Measurements from ENCODE around the gene RASSF8.

Gene RASSF8

DNA sequence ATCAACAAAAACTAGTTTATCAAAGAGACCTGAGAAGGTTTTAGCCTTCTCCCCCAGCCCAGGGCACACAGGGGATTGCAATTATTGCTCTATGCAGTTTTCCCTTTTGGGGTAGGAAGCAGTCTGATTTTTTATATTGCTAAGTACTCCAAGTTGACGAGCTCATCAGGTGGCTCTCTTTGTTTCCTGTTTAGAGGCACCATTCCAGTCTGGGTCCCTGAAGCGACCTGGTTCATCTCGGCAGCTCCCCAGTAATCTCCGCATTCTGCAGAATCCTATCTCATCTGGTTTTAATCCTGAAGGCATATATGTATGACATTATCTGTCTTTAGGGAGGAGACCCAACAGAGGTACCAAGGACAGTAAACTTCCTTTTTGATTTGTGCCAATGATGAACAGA is 110.0 kb downstream of the RASSF8 start:
- DNase-seq, result no peak

DNA sequence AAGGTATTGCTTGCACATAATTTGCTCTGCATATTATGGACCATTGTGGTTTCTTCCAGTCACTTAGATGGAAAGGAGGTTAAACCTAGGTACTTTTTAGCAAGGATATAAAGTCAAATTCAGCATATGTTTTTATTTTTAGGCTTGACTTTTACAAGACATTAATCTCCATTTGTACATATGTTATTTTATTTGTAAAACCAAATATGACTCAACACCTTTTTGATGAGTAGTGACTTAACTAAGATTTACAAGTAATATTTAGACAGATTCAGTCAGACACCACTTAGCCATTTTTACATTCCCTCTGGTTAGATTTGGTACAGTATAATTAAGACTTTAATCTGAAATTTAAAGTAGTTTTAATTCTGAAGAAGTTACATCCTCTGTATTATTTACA is 111.3 kb downstream of the RASSF8 start:
- no peak for DNase-seq

DNA sequence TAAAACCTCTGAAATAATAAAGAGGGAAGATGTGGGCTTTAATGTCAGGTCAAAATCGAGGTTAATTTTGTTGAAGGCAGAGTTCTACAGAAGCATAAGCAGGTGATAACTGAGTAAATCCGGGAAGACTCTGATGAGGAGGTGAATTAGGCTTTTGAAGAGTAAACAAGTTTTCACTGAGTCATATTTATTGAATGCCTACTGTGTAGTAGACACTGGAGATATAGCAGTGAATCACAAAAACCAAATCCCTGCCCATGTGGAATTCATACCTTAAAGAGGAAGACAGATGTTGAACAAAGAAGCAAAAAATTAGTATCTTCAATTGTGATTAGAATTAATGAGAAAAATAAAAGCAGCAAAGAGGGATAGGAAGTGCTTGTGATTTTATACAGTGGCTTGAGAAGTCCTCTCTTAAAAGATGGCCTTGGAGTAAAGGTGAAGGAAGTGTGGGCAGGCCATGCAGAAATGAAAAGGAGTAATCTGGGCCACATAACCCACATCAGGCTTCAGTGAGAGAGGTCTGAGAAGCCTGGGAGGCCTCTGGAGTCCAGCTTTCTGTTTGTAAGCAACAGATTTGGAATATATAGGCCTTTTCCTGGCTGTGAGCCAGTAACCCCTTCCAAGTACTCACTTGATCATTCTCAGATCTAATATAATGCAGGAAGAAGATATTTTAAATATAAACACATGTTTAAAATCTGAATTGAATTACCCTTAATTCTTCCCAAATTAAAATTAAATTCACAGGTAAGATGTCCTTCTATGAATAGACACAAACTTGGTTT is 119.6 kb downstream of the RASSF8 start:
- no peak for DNase-seq

DNA sequence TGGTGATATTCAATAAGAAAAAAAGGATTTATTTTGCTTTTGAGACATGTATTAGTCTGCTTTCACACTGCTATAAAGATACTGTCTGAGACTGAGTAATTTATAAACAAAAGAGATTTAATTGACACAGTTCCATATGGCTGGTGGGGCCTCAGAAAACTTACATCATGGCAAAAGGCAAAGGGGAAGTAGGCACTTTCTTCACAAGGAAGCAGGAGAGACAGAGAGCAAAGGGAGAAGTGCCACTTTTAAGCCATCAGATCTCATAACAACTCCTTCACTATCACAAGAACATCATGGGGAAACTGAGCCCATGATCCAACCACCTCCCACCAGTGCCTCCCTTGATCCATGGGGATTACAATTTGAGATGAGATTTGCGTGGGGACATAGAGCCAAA is 122.4 kb downstream of the RASSF8 start:
- DNase-seq, result no peak

DNA sequence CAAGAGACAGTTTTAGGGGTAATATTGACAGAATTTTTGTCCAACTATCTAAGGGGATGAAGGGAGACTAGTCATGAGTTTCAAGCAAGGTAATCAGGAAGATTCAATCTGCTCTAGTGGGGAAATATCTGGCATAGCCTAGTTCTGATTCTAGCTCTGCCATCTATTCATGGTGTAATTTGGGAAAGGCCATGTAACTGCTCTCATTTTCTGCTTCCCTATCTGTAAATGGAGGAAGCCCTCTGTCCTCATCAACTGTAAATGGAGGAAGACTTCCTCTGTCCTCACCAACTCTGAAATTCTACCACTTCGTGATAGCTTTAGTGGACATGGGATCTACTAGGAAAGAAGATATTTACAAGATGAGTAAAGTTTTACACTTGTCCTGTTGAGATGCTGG is 128.5 kb downstream of the RASSF8 start:
- no peak for DNase-seq

DNA sequence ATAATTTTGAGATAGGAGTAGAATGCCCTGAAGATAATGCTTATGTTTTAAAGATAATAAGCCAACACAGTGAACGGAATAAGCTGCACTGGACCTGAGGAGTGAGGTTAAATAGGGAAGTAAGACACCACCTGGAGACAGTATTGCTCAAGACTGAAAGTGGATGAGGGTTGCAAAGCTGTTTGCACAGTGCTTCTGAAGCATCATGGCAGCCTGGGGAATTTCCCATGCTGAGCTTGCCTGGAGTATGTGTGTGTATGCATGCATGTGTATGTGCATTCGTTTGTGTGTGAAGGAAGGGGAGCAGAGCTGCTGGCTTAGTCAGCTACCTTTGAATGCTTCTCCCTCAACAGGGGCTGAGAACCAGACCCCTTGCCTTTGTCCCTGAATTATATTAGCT is 130.5 kb downstream of the RASSF8 start:
- no peak for DNase-seq

DNA sequence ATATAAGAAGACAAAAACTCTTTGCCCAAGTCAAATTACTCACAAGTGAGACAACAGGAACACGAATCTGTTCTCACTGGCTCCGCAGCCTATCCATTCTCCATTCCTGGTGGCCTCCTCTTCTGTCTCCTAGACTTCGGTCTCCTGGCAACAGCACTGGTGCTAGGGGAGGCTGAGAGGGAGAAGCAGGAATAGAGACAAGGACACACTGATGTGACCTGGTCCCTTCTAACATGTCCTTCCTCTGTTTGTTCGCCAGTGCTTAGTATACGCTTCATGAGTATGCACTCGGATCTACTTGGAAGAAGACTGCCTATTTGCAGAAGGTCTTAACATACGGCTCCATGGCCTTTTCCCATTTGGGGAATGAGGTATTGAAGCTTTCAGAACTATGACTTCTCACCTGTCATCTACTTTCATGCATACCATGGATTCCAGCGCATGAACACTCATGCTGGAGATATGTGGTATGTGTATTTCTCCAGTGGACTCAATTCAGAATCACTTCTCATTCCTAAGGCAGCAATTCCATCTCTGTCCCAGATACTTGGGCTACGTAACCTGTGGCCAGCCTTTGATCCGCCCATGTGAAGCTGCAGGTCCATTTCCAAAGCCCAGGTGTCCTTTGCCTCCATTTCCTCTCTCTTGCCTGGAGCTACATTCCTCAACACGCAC is 132.5 kb downstream of the RASSF8 start:
- DNase-seq, result no peak

DNA sequence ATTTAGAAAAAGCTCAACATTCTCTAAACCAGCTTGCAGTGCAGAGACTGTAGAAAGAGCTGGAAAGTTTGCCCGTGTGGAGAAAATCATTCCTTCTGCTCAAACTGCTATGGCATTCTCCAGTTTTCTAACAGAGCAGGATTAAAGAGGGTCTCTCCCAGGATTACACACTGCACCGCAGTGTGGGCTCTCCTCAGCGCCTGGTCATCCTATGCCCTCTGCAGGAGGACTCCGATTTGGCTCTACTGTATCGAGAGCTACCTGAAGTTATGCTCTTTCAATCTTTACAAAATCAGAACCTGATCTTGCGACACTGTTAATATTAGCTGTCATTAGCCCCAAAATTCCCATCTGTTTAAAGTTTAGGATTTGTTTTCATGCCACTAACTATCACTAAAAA is 133.3 kb downstream of the RASSF8 start:
- DNase-seq, result no peak

DNA sequence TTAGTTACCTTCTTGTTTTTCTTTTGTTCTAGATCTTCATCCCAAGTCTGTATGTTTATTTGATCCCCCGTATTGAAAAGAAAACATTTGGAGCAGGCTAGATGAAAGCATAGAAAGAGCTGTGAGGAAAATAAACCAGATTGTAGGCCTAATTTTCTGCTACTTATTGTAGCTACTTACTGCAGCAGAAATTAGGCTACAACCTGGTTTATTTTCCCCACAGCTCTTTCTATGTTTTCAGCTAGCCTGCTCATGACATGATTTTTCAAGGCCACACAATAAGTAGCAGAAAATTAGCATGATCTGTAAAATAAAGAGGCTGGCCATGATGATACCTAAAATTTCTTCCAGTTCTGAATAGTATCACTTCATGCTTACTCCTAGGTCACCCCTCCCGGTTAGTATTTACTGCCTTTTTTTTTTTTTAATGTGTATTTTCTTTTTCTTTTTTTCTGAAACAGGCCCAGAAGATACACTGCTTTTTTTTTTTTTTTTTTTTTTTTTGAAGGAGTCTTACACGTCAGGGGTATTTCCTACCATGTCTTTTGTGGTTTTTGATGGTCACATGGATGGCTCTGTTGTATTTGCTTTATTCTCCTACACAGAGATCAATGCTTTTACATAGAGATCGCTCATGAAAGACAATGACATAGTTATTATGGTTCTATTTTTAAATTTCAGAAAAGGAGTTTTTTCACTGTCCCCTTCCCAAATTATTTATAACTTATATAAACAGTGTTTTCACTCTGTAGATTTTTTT is 134.0 kb downstream of the RASSF8 start:
- DNase-seq, result no peak

DNA sequence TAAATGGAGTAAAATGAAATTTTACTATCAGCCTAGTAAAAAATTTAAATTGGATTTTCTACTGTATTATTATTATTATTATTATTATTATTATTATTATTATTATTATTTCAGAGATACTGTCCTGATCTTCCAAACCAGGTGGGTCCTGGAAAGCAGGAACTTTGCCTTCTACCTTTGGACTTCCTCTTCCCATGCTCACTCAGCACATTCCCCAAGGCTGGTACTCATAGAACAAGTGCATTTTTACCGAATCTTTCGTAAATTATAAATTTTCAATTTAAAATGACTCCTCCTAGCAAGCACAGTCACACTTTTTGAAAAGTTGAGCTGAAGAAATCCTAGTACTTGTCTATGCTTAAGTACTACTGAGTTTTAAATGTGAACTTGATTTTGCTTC is 136.7 kb downstream of the RASSF8 start:
- DNase-seq, result no peak

DNA sequence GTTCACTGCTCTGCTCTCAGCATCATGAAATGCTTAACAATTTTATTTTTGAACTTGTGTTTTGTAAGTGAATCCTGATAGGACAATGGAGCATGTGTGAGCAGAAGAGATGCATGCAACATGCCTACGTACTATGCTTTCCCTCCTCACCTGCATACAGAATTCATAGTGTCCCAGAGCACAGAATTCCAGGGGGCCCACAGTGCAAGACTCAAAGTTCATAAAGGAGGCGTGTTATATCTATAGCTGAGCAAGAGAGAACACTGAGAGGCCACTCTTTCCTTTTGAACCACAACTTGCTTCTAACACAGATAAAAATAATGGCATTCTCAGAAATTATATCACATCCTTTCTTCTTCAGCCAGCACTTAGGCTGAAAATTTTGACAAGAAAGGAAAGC is 137.6 kb downstream of the RASSF8 start:
- no peak for DNase-seq

DNA sequence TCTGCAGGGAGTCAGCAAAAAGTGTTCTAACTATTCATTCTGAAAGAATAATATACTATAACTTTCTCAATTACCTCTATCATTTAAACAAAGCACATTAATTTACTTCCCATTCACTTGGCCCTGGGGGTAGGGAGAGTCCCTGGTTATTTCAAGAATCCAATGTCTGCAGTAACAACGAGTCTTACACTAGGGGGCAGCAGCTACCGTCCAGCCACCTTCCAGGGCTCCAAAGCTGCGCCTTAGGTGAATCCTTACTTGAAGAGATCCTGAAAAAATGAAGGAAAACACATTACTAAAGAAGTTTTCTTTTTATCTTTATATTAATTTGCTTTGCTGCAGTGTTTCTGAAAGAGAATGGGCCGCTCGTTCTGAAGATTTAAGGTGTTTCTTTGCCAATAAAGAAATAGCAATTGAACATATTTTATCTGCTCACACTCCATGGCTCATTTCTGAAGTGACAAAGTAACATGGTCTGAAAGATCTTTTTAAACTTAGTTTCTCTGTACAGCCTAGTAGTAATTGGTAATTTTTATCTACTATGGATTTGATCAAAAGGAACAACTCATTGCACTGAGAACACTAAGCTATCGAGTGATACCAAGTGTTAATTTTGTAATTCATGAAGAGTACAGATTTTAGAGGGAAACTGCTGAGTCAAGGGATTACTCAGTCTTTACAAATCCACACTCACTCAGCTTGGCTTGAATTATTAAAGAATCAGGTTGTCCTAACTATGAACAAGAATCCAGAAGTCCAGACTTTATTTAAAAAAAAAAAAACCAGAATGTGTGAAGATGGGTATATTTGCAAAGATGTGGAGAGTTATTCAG is 138.8 kb downstream of the RASSF8 start:
- DNase-seq, result peak; percentile 34 to 55

DNA sequence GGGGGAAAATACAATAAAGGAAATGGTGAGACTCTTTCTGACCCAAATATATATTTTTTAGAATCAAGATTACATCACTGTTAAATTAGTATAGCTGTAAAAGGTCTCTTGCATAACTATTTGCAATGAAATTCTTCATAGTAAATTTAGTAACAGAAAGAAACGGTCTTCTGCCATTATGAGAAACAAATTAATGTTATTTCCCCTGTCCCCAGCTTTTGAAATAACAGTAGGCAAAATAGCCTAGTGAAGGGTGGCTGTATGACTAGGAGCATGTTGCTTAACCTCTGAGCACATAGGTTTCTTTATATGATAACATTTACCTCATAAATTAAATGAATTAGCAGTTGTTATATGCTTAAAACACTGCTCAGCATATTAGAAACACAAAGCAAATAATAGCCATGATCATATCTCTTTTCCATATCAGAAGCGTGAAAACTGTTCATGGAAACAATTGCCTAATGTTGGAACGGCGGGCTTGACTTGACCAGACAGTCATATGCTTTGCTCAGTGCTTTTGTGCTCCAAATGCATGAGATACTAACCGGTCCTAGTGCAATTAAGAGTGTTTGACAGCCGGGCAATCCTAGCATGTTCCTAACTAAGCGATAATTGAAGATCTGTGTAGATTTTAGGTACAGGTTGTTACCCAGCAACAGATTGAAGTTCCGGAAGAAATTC is 142.3 kb downstream of the RASSF8 start:
- no peak for DNase-seq

DNA sequence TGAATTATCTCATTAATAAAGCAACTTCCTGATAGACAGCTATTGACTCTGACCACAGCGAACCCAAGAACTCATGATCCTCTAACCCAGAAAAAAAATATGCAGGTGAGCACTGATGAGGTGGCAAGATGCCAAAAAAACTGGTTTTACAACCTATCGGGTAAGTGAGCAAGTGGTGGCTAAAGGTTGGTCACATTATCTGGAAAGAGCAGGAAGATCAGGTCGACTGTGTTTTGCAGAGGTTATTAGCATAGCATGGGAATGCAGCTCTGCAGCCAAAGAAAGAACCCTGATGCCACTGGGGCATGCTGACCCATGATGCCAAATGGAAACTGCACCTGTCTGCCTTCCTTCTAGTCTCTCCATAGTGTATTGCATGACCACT is 142.9 kb downstream of the RASSF8 start:
- no peak for DNase-seq

DNA sequence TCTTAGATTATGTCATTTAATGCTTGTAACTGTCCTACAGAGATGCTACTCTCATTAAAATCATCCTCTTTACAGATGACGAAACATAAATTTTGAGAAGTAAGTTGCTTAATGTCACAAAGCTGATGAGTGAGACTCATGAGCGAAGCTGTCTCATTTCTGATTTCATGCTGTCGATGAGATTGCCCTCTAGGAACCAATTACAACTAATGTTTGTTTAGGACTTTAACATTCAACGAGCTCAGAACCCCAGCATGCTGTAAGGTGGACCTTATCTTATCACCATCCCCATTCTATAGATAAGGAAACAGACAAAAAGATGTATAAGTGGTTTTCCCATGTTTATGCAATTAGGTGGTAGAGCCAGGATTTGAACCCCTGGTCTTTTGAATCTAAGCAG is 143.3 kb downstream of the RASSF8 start:
- DNase-seq, result no peak

DNA sequence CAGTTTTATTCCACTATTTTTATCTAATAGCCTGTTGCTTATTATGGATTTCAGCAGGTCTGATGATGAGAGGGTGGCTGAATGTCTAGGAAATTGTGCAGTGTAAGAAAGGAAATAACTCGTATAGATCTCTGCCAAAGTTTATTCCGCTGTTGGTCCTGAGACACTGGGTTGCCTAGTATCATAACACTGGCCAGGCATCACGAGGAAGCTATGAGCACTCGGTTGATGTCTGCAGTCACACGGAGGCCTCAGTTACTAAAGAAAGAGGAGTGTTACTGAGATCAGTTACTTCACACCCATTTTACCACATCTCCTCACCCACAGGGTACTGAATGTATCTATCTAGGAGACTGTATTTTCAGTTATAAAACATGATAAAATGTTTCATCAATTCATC is 144.5 kb downstream of the RASSF8 start:
- DNase-seq, result no peak

DNA sequence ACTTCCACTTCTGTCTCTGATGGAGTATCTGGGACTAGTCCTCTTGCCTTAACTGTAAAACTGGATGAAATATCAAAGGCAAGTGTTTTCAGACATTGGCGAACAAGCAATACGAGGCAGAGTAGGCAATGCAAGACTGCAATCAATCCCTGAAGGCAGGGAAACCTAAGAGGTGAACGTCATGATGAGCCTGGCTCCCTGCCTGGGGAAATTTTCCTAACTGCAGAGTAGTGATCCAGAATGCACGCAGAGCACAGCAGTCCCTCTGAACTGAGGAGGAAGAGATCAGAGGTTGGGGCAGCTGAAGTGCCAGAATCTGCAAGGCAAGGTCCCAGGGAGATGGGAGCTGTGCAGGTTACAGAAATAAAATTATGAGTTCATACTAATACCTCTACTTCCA is 147.9 kb downstream of the RASSF8 start:
- no peak for DNase-seq

DNA sequence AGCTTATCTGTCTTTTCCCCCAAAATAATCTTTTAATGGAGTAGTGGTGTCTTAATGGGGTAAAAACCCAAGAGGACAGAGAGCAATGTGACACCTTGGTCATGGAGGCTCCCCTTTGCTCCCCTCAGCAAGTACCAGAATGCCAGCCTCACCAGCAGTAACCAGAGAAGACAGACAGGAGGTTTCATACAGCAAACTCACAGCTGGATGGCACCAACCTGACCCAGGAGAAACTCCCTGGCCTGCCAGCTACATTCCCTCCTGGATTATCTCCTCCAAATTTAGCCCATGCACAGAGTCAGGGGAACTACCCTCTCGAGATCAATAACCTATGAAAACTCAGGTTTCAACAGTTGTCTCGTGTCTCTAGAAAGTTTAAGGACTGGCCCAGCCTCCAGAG is 150.4 kb downstream of the RASSF8 start:
- no peak for DNase-seq

DNA sequence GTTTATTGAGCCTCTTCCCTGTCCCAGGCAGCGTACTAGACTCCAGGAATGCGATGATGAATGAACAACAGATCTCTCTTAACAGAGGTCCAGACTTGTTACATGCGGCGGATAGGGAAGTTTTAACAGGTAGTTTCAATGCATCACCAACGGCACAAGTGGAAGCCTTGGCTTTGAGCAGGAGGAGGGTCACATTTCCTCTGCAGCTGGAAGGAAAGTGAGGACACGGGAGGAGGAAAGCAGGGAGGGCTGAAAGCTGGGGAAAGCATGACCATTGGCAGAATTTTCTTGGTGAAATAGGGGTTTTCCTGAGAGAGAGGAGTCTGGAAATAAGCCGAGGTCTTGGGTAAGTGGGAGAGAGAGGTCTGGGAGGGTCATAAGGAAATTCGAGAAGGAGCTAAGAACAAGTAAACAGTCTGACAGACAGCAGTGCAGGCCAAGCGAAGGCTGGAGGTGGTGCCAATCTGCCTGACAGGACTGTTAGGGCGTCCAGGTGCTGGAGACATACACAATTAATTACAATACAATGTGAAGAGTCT is 150.9 kb downstream of the RASSF8 start:
- no peak for DNase-seq

DNA sequence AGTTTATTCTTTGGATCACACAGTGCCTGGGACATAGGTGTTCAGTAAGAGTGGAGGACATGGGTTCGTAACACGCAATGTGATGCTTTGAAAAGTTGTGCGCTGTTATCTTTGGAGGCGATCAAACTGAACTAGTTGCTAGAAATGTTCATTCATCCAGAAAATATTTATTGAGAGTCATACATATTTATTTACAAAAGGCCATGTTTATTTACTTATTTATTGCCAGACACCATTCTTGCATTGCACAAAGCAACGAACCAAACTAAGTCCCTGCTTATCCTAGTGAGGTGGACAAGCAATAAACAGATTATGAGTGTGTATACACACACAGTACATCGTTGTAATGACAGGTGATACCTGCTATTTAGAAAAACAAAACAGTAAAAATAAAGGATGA is 153.8 kb downstream of the RASSF8 start:
- no peak for DNase-seq

DNA sequence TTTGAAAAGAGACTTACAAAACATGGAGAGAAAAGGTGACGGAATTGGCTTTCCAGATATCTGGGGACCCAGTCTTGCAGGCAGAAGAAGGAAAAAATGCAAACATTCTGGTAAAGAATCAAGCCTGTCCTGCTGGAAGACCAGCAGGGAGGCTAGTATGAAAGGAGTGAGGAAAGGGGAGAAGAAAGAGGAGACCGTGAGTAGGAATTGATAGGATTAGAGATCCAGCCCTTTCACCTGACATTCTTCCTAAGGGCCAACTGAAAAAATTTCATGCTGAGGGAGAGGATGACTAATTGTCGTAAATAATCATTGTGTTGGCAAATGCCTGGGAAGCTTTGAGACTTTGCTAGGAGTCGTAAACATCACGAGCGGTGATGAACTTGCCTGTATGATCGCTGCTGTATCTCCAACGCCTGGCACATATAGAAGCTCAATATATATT is 154.2 kb downstream of the RASSF8 start:
- DNase-seq, result peak in 1 of 2 experiments; percentile 52

DNA sequence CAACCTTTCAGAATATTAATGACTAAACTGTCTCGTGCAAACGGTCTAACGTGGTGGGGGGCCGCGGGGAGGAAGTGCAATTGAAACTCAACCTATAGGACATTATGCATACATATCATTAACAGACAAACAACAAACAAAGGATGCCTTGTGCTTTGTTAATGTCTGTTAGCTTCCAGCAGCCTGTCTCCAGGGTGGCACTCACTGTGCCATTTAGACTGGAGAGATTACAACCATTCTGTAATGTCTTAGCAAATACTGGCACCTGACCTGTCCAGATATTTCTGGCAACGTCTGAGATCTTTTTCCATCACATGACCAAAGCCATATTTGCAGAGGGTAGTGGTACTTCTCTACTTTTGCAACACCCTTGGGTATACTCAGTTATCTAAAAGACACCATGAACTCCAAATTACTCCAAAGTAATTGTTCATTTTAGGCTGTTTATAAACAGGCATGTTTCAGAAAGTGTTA is 154.7 kb downstream of the RASSF8 start:
- peak; percentile 60 to 66 for DNase-seq
